ENCODE measurements around the gene LDHD.

- TF ChIP-seq, protein P1, sequence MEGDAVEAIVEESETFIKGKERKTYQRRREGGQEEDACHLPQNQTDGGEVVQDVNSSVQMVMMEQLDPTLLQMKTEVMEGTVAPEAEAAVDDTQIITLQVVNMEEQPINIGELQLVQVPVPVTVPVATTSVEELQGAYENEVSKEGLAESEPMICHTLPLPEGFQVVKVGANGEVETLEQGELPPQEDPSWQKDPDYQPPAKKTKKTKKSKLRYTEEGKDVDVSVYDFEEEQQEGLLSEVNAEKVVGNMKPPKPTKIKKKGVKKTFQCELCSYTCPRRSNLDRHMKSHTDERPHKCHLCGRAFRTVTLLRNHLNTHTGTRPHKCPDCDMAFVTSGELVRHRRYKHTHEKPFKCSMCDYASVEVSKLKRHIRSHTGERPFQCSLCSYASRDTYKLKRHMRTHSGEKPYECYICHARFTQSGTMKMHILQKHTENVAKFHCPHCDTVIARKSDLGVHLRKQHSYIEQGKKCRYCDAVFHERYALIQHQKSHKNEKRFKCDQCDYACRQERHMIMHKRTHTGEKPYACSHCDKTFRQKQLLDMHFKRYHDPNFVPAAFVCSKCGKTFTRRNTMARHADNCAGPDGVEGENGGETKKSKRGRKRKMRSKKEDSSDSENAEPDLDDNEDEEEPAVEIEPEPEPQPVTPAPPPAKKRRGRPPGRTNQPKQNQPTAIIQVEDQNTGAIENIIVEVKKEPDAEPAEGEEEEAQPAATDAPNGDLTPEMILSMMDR (IDR thresholded peaks at IDR 0.05; ENCODE audit: low read depth, low read length) = no peak
- TF ChIP-seq EZH2phosphoT487 (IDR thresholded peaks at IDR 0.05; ENCODE audit: low read depth) = no peak
Measured at GRCh38 chr16:75079346-75079926, 37.1 kb downstream of the LDHD start.
